ENCODE results near the gene MANF.

DNA sequence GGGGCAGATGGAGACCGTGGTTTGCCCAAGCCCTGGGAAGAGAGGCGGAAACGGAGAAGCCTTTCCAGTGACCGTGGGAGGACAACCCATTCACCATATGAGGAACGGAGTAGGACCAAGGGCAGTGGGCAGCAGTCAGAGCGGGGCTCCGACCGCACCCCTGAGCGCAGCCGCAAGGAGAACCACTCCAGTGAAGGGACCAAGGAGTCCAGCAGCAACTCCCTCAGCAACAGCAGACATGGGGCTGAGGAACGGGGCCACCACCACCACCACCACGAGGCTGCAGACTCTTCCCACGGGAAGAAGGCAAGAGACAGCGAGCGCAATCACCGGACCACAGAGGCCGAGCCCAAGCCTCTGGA lies 8.0 kb downstream of the MANF start:
- TF ChIP-seq EZH2 (optimal IDR thresholded peaks at IDR 0.05; ENCODE audit: low read depth, low read length) = no peak
- no peak for TF ChIP-seq CTCF (IDR thresholded peaks at IDR 0.05; ENCODE audit: low read length)
